HEK293 (cell line): ENCODE data around the gene ACTG1.

Source experiments
- CTCF ChIA-PET: fragments of 350-600 bp; formaldehyde crosslinking; extraction: SDS; loops from one replicate; lab custom pipeline; 2021; ENCODE audit warnings: antibody characterized with exemption; lab: Yijun Ruan, JAX
- POLR2A ChIA-PET: fragments of 300-600 bp; formaldehyde crosslinking; extraction: SDS; loops from one replicate; lab custom pipeline; 2020; ENCODE audit warnings: antibody characterized with exemption, inconsistent platforms; lab: Yijun Ruan, JAX
- H3K27ac ChIP-seq: fragments of 200-500 bp; sonication (Bioruptor generic); 2 replicates; pipeline ENCODE4 v1.5.1; 2014; ENCODE audit warnings: low read depth, low read length, control low read depth, inconsistent platforms; ENCODE audit errors: extremely low read depth
- H3K36me3 ChIP-seq, 2 experiments: fragments of 200-500 bp in 1 of 2; sonication (Bioruptor generic) in 1 of 2; 1 replicate in 1 of 2; 2 replicates in 1 of 2; pipeline ENCODE4 v1.5.1; 2014 to 2017; ENCODE audit warnings: inconsistent platforms in 2 of 2, low read length in 2 of 2; ENCODE audit not compliant: control insufficient read depth in 2 of 2, insufficient read depth in 1 of 2
- H3K4me1 ChIP-seq: fragments of 200-500 bp; sonication (Bioruptor generic); 2 replicates; pipeline ENCODE4 v1.5.1; 2014; ENCODE audit warnings: mild to moderate bottlenecking, low read length, inconsistent platforms; ENCODE audit not compliant: control insufficient read depth, insufficient read depth
- H3K4me3 ChIP-seq: 2 replicates; pipeline ENCODE4 v1.5.1; 2011; ENCODE audit warnings: low read depth, mild to moderate bottlenecking, control low read depth, low read length, moderate library complexity
- H3K9me3 ChIP-seq: fragments of 200-500 bp; sonication (Bioruptor generic); 2 replicates; pipeline ENCODE4 v1.5.1; 2014; ENCODE audit warnings: low read depth, low read length, inconsistent platforms; ENCODE audit not compliant: control insufficient read depth, insufficient read depth
- AEBP2 ChIP-seq: fragments of 450-650 bp; formaldehyde crosslinking; IDR thresholded peaks from 2 replicates; pipeline ENCODE4 v1.5.1; 2016; ENCODE audit warnings: missing biosample characterization, missing genetic modification characterization, borderline replicate concordance
- EGR2 ChIP-seq: fragments of 450-650 bp; formaldehyde crosslinking; IDR thresholded peaks from 2 replicates; pipeline ENCODE4 v1.5.1; 2016; ENCODE audit warnings: low read depth, missing biosample characterization, missing genetic modification characterization
- FEZF1 ChIP-seq: fragments of 450-650 bp; formaldehyde crosslinking; IDR thresholded peaks from 2 replicates; pipeline ENCODE4 v1.5.1; 2016; ENCODE audit warnings: missing biosample characterization, missing genetic modification characterization
- GLI4 ChIP-seq: fragments of 450-650 bp; formaldehyde crosslinking; IDR thresholded peaks from 2 replicates; pipeline ENCODE4 v1.5.1; 2016; ENCODE audit warnings: missing biosample characterization, missing genetic modification characterization
- PATZ1 ChIP-seq: fragments of 450-650 bp; formaldehyde crosslinking; IDR thresholded peaks from 2 replicates; pipeline ENCODE4 v1.5.1; 2016; ENCODE audit warnings: missing biosample characterization, missing genetic modification characterization
- PRDM1 ChIP-seq: fragments of 450-650 bp; formaldehyde crosslinking; IDR thresholded peaks from 2 replicates; pipeline ENCODE4; 2016; ENCODE audit warnings: missing biosample characterization, missing genetic modification characterization
- ZBTB1 ChIP-seq: fragments of 450-650 bp; formaldehyde crosslinking; IDR thresholded peaks from 2 replicates; pipeline ENCODE4 v1.5.1; 2016; ENCODE audit warnings: missing biosample characterization, missing genetic modification characterization
- ZFHX2 ChIP-seq: fragments of 450-650 bp; formaldehyde crosslinking; conservative IDR thresholded peaks from 2 replicates; pipeline ENCODE4 v1.5.1; 2016; ENCODE audit warnings: missing biosample characterization, missing genetic modification characterization
- ZNF10 ChIP-seq: fragments of 450-650 bp; formaldehyde crosslinking; IDR thresholded peaks from 2 replicates; pipeline ENCODE4 v1.5.1; 2017; ENCODE audit warnings: missing biosample characterization, missing genetic modification characterization
- ZNF133 ChIP-seq: fragments of 450-650 bp; formaldehyde crosslinking; IDR thresholded peaks from 2 replicates; pipeline ENCODE4 v1.5.1; 2016; ENCODE audit warnings: missing biosample characterization, missing genetic modification characterization
- ZNF398 ChIP-seq: fragments of 450-650 bp; formaldehyde crosslinking; IDR thresholded peaks from 2 replicates; pipeline ENCODE4 v1.5.1; 2017; ENCODE audit warnings: missing biosample characterization, missing genetic modification characterization
- ZNF555 ChIP-seq: fragments of 450-650 bp; formaldehyde crosslinking; conservative IDR thresholded peaks from 2 replicates; pipeline ENCODE4 v1.5.1; 2017; ENCODE audit warnings: missing biosample characterization, mild to moderate bottlenecking, missing genetic modification characterization, inconsistent platforms
- TF ChIP-seq, protein P1 (sequence below): fragments of 450-650 bp; formaldehyde crosslinking; IDR thresholded peaks from 2 replicates; pipeline ENCODE4 v1.5.1; 2016; ENCODE audit warnings: missing biosample characterization, missing genetic modification characterization
- TF ChIP-seq, protein P2 (sequence below): fragments of 450-650 bp; formaldehyde crosslinking; IDR thresholded peaks from 2 replicates; pipeline ENCODE4 v1.5.1; 2016; ENCODE audit warnings: missing biosample characterization, missing genetic modification characterization

ACTG1 gene

DNA sequence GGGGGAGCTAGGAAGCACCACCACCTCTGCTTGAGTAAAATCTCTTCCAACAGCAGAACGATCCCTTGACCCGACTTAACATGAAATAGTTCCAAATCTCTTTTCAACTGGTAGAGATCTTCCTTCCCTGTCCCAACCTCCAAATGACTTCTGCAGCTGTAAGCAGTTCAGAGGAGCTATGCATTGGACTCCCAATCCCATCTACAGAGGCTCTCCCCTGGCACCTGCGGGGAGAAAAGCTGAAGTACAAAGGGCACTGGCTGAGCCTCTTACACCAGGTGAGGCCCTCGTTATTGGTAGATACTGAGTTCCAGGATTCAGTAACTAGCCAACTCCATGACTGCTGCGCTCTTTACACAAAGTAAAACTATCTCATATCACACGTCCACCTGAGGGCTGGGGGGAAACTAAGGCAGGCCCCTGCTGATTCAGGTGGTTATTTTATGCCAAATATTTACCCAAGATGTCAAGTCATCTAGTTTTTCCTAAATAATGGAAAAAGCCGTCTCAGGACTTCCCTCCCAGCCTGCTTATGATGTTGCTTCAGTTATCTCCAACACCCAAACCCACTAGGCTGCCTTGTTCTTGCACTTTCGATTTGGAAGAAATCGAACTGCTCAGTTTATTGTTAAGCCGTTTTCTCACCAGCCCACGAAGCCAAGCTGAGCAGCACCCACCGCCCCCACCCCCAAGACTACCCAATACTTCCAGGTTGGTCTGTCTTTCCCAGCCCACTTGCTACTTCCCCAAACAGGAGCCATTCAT, 3.2 kb downstream of the ACTG1 start:
- ChIA-PET POLR2A (interaction anchor here (0.7 to 9.9 kb wide), 20 partner anchors 10 to 367 kb away, joined by 3 to 85 read pairs (median 7); partner anchors contain the start of genes ARL16, BAHCC1, CEP131 and FAAP100), CTCF (interaction anchor here (0.8 to 2.3 kb wide), 5 partner anchors 10 to 255 kb away, joined by 3 to 11 read pairs (median 3); no protein-coding TSS in a partner anchor)
- H3K4me3 ChIP-seq = peak overlapping the region; percentile 92
- TF ChIP-seq PRDM1 (tag by site-specific recombination) (peak; percentile 68; the same call in 1 of the 2 replicates), EGR2 (tag by site-specific recombination) (peak; percentile 55), PATZ1 (tag by site-specific recombination) (peak; percentile 69), FEZF1 (peak; percentile 51; the same call in 1 of the 2 replicates), ZFHX2 (tag by site-specific recombination) (peak; percentile 50), ZBTB1 (tag by site-specific recombination) (no peak)
- TF ChIP-seq, all 188 proteins: peak for 5
- Histone ChIP-seq H3K4me1 (peaks cover 8% of the 10 kb centered on the region; the same call in 1 of the 2 replicates), H3K36me3 (peaks cover 18 to 40% of the 10 kb centered on the region in 2 experiments), H3K9me3 (no peaks in the 10 kb centered on the region), H3K27ac (peak overlapping the region; percentile 100)

DNA sequence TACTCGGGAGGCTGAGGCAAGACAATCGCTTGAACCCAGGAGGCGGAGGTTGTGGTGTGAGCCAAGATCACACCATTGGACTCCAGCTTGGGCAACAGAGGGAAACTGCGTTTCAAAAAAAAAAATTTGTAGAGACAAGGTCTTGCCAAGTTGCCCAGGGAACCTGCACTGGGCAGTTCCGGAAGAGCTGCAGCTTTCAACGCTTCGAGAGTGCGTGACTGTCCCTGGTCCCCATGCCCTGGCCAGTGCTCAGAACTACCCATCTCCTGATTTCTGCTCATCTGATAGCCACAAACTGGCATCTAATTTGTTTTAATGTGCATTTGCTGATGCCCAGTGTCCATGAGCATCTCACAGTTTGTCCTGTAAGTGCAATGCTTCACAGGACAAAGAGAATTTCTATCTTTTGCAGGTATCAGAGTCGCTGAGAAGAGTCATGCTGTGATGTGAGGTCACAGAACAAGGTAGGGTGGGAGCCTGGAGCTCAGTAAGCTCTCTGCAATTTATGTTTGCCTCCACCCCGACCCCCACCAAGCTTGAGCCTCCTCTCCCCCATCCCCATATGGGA, 3.9 kb downstream of the ACTG1 start:
- Histone ChIP-seq H3K36me3 (peaks cover 18 to 40% of the 10 kb centered on the region in 2 experiments), H3K27ac (peak overlapping the region; percentile 100), H3K4me1 (peaks cover 5% of the 10 kb centered on the region; the same call in 1 of the 2 replicates), H3K4me3 (peak overlapping the region; percentile 2), H3K9me3 (no peaks in the 10 kb centered on the region)
- POLR2A ChIA-PET = interaction anchor here (0.7 to 9.9 kb wide), 22 partner anchors 8 to 401 kb away, joined by 3 to 85 read pairs (median 7); partner anchors contain the start of genes ARL16, BAHCC1, CEP131 and FAAP100
- CTCF ChIA-PET = interaction anchor here (0.8 to 2.3 kb wide), 4 partner anchors 10 to 254 kb away, joined by 3 to 11 read pairs (median 4); no protein-coding TSS in a partner anchor
- TF ChIP-seq FEZF1 = no peak
- no peak for TF ChIP-seq ZNF133 (tag by site-specific recombination)
- peak; percentile 10; the same call in 1 of the 2 replicates for TF ChIP-seq GLI4 (tag by site-specific recombination)
- peak; percentile 17; the same call in 1 of the 2 replicates for TF ChIP-seq PATZ1 (tag by site-specific recombination)
- TF ChIP-seq ZNF398 (tag by site-specific recombination) = peak; percentile 61
- TF ChIP-seq ZNF10 (tag by site-specific recombination) = no peak
- no peak for TF ChIP-seq AEBP2 (tag by site-specific recombination)
- TF ChIP-seq, protein P1, sequence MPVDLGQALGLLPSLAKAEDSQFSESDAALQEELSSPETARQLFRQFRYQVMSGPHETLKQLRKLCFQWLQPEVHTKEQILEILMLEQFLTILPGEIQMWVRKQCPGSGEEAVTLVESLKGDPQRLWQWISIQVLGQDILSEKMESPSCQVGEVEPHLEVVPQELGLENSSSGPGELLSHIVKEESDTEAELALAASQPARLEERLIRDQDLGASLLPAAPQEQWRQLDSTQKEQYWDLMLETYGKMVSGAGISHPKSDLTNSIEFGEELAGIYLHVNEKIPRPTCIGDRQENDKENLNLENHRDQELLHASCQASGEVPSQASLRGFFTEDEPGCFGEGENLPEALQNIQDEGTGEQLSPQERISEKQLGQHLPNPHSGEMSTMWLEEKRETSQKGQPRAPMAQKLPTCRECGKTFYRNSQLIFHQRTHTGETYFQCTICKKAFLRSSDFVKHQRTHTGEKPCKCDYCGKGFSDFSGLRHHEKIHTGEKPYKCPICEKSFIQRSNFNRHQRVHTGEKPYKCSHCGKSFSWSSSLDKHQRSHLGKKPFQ = peak; percentile 98
- TF ChIP-seq ZNF555 = no peak
- TF ChIP-seq, protein P2, sequence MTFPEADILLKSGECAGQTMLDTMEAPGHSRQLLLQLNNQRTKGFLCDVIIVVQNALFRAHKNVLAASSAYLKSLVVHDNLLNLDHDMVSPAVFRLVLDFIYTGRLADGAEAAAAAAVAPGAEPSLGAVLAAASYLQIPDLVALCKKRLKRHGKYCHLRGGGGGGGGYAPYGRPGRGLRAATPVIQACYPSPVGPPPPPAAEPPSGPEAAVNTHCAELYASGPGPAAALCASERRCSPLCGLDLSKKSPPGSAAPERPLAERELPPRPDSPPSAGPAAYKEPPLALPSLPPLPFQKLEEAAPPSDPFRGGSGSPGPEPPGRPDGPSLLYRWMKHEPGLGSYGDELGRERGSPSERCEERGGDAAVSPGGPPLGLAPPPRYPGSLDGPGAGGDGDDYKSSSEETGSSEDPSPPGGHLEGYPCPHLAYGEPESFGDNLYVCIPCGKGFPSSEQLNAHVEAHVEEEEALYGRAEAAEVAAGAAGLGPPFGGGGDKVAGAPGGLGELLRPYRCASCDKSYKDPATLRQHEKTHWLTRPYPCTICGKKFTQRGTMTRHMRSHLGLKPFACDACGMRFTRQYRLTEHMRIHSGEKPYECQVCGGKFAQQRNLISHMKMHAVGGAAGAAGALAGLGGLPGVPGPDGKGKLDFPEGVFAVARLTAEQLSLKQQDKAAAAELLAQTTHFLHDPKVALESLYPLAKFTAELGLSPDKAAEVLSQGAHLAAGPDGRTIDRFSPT = peak; percentile 56; the same call in 1 of the 2 replicates
